T-helper 9 cell (primary cell): ENCODE data around the gene ME2.
"Not testable (repeated sequence)": the region's sequence is repeated elsewhere in the genome, so short reads cannot be mapped to it uniquely, and the experiment has no call there.

Experiments used
- DNase-seq: peaks from one replicate; pipeline ENCODE4 v3.0.0-alpha.2; 2020

ME2 gene

GRCh38 chr18:50928551-50928950 is 49.6 kb downstream of the ME2 start:
- DNase-seq: no peak

GRCh38 chr18:50933684-50934083 is 54.8 kb downstream of the ME2 start:
- DNase-seq: no peak

GRCh38 chr18:50934545-50935211 is 55.8 kb downstream of the ME2 start:
- DNase-seq: no peak

- DNase-seq: no peak
Observed at GRCh38 chr18:50935493-50936191, 56.7 kb downstream of the ME2 start.

GRCh38 chr18:50937183-50937582 is 58.3 kb downstream of the ME2 start:
- DNase-seq: no peak

GRCh38 chr18:50938912-50939311 is 60.0 kb downstream of the ME2 start:
- no peak for DNase-seq

GRCh38 chr18:50944245-50944932 is 65.5 kb downstream of the ME2 start:
- DNase-seq: no peak

- not testable (repeated sequence) for DNase-seq
Observed at GRCh38 chr18:50945918-50946317, 67.0 kb downstream of the ME2 start.

GRCh38 chr18:50947899-50948298 is 69.0 kb downstream of the ME2 start:
- DNase-seq: no peak

GRCh38 chr18:50949185-50949584 is 70.3 kb downstream of the ME2 start:
- DNase-seq: no peak

- DNase-seq: no peak
Observed at GRCh38 chr18:50950626-50951025, 71.7 kb downstream of the ME2 start.

GRCh38 chr18:50953822-50954221 is 74.9 kb downstream of the ME2 start:
- DNase-seq: no peak

- no peak for DNase-seq
Observed at GRCh38 chr18:50955253-50955652, 76.3 kb downstream of the ME2 start.

- no peak for DNase-seq
Observed at GRCh38 chr18:50956116-50956515, 77.2 kb downstream of the ME2 start.

- no peak for DNase-seq
Observed at GRCh38 chr18:50961974-50962373, 83.1 kb downstream of the ME2 start.

GRCh38 chr18:50967714-50968661 is 89.1 kb downstream of the ME2 start, which contains the start of gene ELAC1:
Gene ELAC1 (plus strand): TSS chr18:50968040. CDS start chr18:50974405, 6,365 bp downstream.
- peak; percentile 36 for DNase-seq

- no peak for DNase-seq
Observed at GRCh38 chr18:50969448-50969847, 90.5 kb downstream of the ME2 start.

- DNase-seq: no peak
Observed at GRCh38 chr18:50970006-50970405, 91.1 kb downstream of the ME2 start.

- DNase-seq: not testable (repeated sequence)
Observed at GRCh38 chr18:50972404-50972803, 93.5 kb downstream of the ME2 start.

- DNase-seq: no peak
Observed at GRCh38 chr18:50973367-50974126, 94.6 kb downstream of the ME2 start.

- no peak for DNase-seq
Observed at GRCh38 chr18:50977037-50977760, 98.3 kb downstream of the ME2 start.
